ENCODE results near the gene GABRB1.

Gene GABRB1

DNA sequence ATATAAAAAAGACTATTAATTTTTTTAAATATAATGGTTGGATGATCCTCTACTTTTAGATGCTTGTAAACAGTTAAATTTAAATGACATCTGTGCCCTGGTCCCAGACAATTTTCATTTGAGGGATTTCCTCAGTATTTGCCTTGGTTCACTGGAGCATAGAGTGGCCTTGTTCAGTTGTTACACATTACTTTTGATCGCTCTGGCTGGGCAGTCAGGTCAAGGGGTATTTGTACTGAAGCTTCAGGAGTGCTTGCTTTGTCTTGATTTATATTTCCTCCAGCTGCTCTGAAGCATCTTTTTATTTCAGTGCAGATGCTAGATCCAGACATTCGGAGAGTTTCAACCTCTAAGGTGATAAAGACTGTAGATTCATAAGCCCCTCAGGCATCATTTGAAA lies 382.2 kb downstream of the GABRB1 start:
- peak; percentile 19 to 33 for DNase-seq

- DNase-seq, result no peak
Measured at GRCh38 chr4:47415719-47416118, 384.4 kb downstream of the GABRB1 start.

DNA sequence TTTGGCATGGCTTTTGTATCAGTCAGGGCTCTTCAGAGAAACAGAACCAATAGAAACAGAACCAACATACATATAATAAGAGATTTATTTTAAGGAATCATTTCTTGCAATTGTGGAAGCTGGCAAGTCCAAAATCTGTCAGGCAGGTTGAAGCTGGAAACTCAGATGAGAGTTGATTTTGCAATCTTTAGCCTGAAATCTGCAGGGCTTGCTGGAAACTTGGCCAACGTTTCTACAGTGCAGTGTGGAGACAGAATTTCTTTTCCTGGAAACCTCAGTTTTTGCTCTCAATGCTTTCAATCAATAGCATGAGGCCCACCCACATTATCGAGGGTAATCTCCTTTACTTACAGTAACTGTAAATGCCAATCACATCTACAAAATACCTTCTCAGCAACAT lies 386.8 kb downstream of the GABRB1 start:
- no peak for DNase-seq

DNA sequence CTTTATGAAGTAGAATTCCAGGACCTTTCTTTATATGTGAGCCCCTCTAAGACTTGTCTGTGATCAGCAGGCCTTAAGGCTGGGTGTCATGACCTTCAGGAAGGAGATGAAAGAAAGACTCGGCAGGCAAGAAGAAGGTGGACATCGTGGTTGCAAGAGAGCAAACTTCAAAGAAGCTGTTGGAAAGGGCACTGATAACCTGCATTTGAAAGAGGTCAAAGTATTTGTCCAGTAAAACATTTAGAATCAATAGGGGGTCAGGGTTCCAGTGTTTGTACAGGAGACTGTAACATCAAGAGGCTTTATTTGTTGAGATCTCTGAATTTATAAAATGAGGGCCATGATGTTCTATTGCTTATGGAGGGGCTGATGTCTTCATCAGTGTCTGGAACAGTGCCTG lies 387.9 kb downstream of the GABRB1 start:
- no peak for DNase-seq

DNA sequence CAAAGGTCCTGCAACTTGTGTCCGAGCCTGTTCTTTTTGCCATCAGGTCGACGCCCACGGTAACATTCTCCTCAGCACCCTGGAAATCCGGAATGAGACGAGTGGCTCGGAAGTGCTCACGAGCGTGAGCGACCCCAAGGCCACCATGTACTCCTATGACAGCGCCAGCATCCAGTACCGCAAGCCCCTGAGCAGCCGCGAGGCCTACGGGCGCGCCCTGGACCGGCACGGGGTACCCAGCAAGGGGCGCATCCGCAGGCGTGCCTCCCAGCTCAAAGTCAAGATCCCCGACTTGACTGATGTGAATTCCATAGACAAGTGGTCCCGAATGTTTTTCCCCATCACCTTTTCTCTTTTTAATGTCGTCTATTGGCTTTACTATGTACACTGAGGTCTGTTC lies 394.3 kb downstream of the GABRB1 start:
- no peak for DNase-seq

- DNase-seq, result no peak
Measured at GRCh38 chr4:47427935-47428334, 396.6 kb downstream of the GABRB1 start.

GRCh38 chr4:47432749-47433148 lies 401.4 kb downstream of the GABRB1 start:
- DNase-seq, result no peak

- DNase-seq, result no peak
Measured at GRCh38 chr4:47434931-47435330, 403.6 kb downstream of the GABRB1 start.

DNA sequence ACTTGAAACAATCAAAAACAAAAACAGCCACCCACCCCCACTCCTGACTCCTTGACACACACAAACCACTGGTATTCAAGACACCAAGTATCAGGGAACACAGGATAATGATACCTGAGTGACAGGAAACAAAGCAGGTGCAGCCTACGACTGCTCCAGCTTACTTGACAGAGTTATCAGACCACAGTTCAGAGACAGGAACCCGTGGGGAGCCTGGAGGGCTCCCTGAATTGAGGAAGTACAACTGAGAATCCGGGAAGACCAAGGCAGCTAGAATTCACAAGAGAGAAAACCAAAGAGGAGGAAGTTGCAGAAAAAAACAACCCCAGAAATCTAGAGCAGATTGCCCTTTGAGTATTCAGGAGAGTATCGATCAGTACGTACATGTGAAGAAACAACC lies 411.6 kb downstream of the GABRB1 start:
- no peak for DNase-seq

- DNase-seq, result no peak
Measured at GRCh38 chr4:47444031-47444430, 412.7 kb downstream of the GABRB1 start.

DNA sequence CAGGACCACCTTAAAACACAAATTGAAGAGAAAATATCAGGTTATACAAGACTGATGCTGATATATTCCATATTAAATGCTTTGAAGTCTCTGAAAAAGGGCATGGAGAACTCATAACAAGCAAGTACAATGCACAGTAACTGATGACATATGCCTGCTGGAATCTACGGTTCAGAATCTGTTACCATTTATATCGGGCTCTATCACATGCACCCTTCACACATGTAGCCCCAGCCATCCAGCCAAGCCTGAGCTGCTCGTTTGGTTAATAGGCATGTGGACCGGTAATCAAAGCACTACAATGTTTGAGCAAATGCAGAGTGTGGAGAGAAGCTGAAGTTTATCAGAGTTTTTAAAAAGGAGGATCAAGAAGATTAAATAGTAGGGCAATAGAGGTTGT lies 420.3 kb downstream of the GABRB1 start:
- no peak for DNase-seq

- no peak for DNase-seq
Measured at GRCh38 chr4:47462799-47463234, 431.4 kb downstream of the GABRB1 start.

DNA sequence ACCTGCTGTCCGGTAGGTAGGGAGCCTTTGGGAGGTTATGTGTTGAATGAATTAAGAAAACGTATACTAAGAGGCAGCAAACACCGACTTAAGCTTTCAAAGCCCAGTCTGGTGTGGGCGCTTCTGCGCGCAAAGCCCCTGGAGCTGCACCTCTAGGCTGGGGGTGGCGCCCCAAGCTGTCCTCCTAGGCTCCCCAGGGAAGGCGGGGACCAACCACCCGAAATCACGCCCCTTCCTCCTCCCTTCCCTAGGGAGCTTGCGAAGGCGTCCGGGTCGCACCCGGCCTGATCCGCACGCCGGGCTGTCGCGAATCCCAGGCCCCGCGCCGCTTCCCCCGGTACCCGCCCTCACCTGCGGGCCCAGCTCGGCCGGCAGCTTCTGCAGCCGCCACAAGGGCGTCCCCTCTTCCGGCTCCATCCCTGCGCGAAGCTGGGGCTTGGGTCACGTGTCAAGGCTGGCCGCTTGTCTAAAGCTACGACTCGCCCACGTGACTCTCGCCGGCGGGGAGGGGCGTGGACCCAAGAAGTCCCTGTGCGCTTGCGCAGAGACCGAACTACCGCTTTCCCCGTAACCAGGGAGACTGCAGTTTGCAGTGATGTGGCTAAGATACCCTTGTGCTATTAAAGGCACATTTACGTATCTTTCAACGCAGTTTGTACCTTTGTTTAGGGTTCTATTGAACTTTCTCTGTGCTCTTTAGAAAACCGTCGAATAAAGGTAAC lies 432.0 kb downstream of the GABRB1 start, which contains the start of gene COMMD8:
COMMD8 (minus strand) TSS at position 468 of the 722 bp plus-strand sequence; CDS start at position 417, 51 bp downstream.
- DNase-seq, result peak; percentile 73 to 91

DNA sequence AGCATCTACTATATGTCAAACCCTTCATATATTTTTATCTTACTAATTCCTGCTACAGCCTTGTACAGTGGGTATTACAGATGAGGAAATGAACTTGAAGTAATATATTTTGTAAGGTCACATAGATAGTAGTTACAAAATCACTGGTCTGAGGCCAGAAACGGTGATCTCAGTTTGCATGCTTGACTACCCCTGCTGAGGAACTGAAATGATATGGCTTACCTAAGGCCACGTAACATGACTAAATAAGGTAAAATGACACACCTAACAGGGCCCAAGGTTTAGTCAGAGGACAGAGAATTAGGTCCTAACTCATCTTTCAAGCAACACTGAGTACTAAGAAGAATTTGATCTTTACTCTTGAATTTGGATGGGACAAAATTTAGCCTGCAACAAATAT lies 433.6 kb downstream of the GABRB1 start:
- DNase-seq, result no peak

DNA sequence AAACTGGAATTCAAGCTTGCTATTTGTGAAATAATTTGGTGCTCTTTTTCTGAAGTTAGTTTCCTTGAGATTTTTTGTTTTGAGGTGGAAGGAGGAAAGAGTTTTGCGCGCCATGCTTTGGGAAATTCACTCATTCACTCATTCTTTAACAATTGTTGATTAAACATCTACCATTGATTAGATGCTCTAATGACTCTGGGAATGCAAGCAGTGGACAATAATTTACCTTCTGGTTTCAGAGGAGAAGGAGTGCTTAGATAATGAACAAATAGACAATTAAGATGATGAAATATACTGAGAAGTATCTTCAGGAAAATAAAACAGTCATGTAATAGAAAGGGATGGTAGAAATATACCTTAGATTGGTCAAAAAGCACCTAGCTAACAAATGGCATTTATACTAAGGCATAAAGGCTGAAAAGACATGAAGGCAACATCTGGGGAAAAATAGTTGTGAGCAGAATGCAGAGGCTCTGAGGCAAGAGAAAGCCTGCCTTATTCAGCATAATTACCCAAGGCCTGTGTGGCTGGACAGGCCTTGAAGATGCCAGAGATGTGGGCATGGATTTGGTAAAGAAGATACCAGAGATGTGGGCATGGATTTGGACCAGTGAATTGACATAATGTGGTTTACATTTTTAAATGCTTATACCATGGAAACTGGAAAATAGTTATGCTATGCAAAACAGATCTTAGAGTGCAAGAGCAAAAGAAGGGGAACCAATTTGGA lies 434.9 kb downstream of the GABRB1 start:
- no peak for DNase-seq

DNA sequence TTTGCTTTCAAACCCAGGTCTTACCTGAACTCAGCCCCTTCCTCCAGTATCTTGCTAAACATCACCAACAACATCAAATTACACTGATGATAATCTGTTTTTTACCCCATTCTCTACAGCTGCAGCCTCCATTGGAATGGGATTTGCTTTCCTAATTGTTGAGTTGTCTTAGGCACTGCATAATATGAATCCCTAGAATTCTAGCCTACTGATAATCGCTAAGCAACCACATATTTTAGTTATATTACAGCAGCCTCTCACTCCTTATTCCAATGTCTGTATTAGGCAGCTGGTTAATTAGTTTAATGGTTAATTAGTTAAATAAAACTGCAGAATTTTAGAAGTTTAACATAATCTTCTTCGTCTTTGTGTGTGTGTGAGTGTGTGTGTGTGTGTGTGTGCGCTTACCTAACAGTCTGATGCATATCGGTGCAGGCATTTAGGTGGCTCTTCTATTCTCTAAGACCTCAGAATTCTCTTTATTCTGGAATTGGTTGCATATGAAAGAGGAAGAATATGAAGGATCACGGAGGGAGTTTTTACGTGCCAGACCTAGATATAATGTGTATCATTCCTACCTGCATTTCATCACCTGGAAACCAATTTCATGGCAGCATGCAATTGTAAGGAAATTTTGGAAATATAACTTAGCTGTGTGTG lies 437.5 kb downstream of the GABRB1 start:
- DNase-seq, result no peak

DNA sequence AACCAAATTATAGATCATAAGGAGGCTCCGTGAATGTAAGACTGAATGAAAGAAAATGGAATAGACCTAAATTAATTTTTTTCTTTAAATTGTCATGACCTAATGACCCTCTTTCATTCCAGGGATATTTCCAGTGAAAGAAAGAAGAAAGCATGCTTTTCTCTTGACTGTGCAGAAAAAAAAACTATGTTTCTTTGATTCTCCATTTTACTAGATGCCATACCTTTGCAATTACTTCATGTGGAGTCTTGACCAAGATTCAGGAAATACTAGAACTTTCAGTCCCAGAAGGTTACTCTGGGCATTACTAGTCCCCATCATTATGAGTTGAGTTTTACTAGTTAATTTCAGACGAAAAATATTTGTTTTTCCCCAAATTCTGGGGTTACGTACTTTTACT lies 438.6 kb downstream of the GABRB1 start:
- no peak for DNase-seq

GRCh38 chr4:47471064-47471463 lies 439.7 kb downstream of the GABRB1 start:
- DNase-seq, result no peak

GRCh38 chr4:47471591-47471990 lies 440.2 kb downstream of the GABRB1 start:
- DNase-seq, result no peak

- no peak for DNase-seq
Measured at GRCh38 chr4:47473141-47473750, 441.9 kb downstream of the GABRB1 start.

DNA sequence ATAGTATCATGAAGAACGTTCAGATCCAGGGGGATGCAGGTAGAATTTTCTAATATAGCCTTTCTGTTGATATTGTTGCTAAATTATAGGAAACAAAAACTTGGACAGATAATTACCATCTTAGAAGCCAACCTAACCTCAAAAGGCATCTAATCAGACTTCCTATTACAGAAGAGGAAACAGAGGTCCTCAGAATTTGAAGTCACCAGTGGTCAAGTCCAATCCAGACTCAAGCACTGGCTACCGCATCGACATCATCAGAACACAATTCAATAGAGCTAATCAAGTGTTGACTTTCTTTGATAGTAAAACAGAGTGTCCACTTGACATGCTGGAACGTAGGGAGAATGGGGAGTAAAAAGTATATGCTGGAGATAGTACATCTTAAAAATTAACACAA lies 443.4 kb downstream of the GABRB1 start:
- no peak for DNase-seq

- DNase-seq, result no peak
Measured at GRCh38 chr4:47475411-47475810, 444.0 kb downstream of the GABRB1 start.
